Neuron (in vitro differentiated cells): Measurements from ENCODE around the gene ADAMTSL5.

Source experiments
- H2AFZ ChIP-seq: one replicate; pipeline ENCODE4 v1.6.1; 2013; ENCODE audit warnings: low read depth, mild to moderate bottlenecking, inconsistent platforms, low read length, moderate library complexity
- H3K27me3 ChIP-seq: one replicate; pipeline ENCODE4 v1.6.1; 2013; ENCODE audit warnings: low read length; ENCODE audit not compliant: insufficient read depth
- H3K36me3 ChIP-seq: one replicate; pipeline ENCODE4 v1.6.1; 2013; ENCODE audit warnings: low read length; ENCODE audit not compliant: insufficient read depth
- H3K4me1 ChIP-seq: one replicate; pipeline ENCODE4 v1.6.1; 2013; ENCODE audit warnings: low read length; ENCODE audit not compliant: insufficient read depth
- H3K4me3 ChIP-seq: 2 replicates; pipeline ENCODE4 v1.5.1; 2013; ENCODE audit warnings: mild to moderate bottlenecking, low read length, moderate library complexity
- H3K9me3 ChIP-seq: one replicate; pipeline ENCODE4 v1.6.1; 2013; ENCODE audit warnings: low read length

The ADAMTSL5 gene

GRCh38 chr19:1466018-1466460 is 46.8 kb downstream of the ADAMTSL5 start:
- Histone ChIP-seq H3K9me3 (no peaks in the 10 kb centered on the region), H3K27me3 (no peaks in the 10 kb centered on the region), H3K36me3 (peaks cover 61% of the 10 kb centered on the region)

DNA sequence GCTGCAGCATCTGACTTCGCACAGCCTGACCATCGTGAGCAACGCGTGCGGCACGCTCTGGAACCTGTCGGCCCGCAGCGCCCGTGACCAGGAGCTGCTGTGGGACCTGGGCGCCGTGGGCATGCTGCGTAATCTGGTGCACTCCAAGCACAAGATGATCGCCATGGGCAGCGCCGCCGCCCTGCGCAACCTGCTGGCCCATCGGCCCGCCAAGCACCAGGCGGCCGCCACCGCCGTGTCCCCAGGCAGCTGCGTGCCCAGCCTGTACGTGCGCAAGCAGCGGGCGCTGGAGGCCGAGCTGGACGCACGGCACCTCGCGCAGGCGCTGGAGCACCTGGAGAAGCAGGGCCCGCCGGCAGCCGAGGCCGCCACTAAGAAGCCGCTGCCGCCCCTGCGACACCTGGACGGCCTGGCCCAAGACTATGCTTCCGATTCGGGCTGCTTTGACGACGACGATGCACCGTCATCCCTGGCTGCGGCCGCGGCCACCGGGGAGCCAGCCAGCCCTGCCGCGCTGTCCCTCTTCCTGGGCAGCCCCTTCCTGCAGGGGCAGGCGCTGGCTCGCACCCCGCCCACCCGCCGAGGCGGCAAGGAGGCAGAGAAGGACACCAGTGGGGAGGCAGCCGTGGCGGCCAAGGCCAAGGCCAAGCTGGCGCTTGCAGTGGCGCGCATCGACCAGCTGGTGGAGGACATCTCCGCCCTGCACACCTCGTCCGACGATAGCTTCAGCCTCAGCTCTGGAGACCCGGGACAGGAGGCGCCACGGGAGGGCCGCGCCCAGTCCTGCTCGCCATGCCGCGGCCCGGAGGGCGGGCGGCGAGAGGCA is 47.4 kb downstream of the ADAMTSL5 start:
- H3K4me3 ChIP-seq, result no peak overlapping the region
- H3K27me3 ChIP-seq, result no peaks in the 10 kb centered on the region
- no peaks in the 10 kb centered on the region for H3K9me3 ChIP-seq
- H2AFZ ChIP-seq, result no peak overlapping the region
- peaks cover 63% of the 10 kb centered on the region for H3K36me3 ChIP-seq
- no peaks in the 10 kb centered on the region for H3K4me1 ChIP-seq

More at GRCh38 chr19:1466018-1466460, 46.8 kb downstream of the ADAMTSL5 start:
- Histone ChIP-seq H3K4me1 (no peaks in the 10 kb centered on the region), H3K4me3 (no peak overlapping the region), H2AFZ (no peak overlapping the region)

- peaks cover 75% of the 10 kb centered on the region for H3K36me3 ChIP-seq
- no peaks in the 10 kb centered on the region for H3K27me3 ChIP-seq
Measured at GRCh38 chr19:1461862-1462261, 51.0 kb downstream of the ADAMTSL5 start.

GRCh38 chr19:1460033-1460995 is 52.5 kb downstream of the ADAMTSL5 start:
- peaks cover 77% of the 10 kb centered on the region for H3K36me3 ChIP-seq

More at GRCh38 chr19:1461862-1462261, 51.0 kb downstream of the ADAMTSL5 start:
- Histone ChIP-seq H2AFZ (no peak overlapping the region), H3K4me1 (no peaks in the 10 kb centered on the region), H3K9me3 (no peaks in the 10 kb centered on the region), H3K4me3 (no peak overlapping the region)

DNA sequence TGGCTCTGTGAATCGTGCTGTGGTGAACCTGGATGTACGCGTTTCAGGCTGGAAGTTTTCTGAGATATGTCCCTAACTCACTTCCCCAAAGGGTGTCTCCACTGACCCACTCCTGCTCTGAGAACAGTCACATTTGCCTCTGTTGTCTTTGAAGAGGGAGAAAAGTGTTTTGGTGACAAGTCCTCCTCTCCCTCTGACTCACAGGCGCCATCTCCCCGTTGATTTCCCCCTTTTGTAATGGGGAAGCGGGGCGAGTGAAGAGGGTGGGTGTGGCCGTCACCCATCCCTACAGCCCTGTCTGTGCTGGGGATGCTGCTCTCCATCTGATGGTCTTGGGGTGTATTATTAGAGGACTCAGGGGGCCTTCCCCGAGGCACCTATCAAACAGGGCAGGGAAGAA is 53.3 kb downstream of the ADAMTSL5 start:
- no peak overlapping the region for H3K4me3 ChIP-seq
- H2AFZ ChIP-seq, result no peak overlapping the region
- H3K36me3 ChIP-seq, result peaks cover 77% of the 10 kb centered on the region
- H3K9me3 ChIP-seq, result no peaks in the 10 kb centered on the region
- H3K4me1 ChIP-seq, result no peaks in the 10 kb centered on the region
- H3K27me3 ChIP-seq, result no peaks in the 10 kb centered on the region

More at GRCh38 chr19:1460033-1460995, 52.5 kb downstream of the ADAMTSL5 start:
- no peaks in the 10 kb centered on the region for H3K9me3 ChIP-seq
- H3K4me1 ChIP-seq, result no peaks in the 10 kb centered on the region
- no peak overlapping the region for H3K4me3 ChIP-seq
- H2AFZ ChIP-seq, result no peak overlapping the region
- H3K27me3 ChIP-seq, result no peaks in the 10 kb centered on the region

- Histone ChIP-seq H3K4me1 (peaks cover 7% of the 10 kb centered on the region), H3K27me3 (no peaks in the 10 kb centered on the region), H2AFZ (no peak overlapping the region), H3K36me3 (peaks cover 84% of the 10 kb centered on the region), H3K9me3 (no peaks in the 10 kb centered on the region), H3K4me3 (no peak overlapping the region)
Measured at GRCh38 chr19:1457892-1458291, 54.9 kb downstream of the ADAMTSL5 start.

- Histone ChIP-seq H3K27me3 (no peaks in the 10 kb centered on the region), H2AFZ (no peak overlapping the region), H3K9me3 (no peaks in the 10 kb centered on the region), H3K4me3 (no peak overlapping the region), H3K36me3 (peaks cover 86% of the 10 kb centered on the region), H3K4me1 (peaks cover 14% of the 10 kb centered on the region)
Measured at GRCh38 chr19:1457031-1457739, 55.6 kb downstream of the ADAMTSL5 start.

DNA sequence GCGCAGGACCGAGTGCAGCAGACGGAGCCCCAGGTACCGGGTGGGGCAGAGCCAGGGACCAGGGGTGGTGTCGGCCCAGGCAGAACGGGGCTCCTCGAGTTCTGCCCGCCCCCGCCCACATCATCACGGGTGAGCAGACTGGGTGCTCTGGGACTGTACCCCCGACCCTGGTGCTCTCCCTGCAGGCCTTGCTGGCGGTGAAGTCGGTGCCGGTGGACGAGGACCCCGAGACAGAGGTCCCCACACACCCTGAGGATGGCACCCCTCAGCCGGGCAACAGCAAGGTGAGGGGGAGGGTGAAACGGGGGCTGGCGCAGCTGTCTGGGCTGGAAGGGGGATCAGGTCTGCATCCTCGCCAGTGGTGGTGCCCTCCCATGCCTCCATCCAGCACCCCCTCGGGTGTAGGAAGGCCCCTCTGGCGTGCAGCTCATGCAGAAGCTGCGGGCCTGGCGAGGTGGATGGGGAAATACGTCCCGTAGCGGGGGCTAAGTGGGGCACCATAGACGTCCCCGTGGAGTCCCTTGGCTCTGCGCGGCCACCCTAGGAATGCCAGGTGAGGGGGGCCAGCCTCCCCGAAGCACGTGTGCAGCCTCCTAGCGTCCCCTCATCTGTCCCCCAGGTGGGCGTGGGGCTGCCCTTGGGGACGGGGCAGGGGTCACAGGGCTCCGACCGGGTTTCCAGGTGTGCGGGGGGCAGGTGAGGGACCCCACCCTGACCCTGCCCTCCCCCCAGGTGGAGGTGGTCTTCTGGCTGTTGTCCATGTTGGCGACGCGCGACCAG is 56.5 kb downstream of the ADAMTSL5 start:
- Histone ChIP-seq H3K36me3 (peaks cover 81% of the 10 kb centered on the region), H2AFZ (no peak overlapping the region), H3K27me3 (no peaks in the 10 kb centered on the region), H3K9me3 (no peaks in the 10 kb centered on the region), H3K4me3 (no peak overlapping the region), H3K4me1 (peaks cover 19% of the 10 kb centered on the region)

DNA sequence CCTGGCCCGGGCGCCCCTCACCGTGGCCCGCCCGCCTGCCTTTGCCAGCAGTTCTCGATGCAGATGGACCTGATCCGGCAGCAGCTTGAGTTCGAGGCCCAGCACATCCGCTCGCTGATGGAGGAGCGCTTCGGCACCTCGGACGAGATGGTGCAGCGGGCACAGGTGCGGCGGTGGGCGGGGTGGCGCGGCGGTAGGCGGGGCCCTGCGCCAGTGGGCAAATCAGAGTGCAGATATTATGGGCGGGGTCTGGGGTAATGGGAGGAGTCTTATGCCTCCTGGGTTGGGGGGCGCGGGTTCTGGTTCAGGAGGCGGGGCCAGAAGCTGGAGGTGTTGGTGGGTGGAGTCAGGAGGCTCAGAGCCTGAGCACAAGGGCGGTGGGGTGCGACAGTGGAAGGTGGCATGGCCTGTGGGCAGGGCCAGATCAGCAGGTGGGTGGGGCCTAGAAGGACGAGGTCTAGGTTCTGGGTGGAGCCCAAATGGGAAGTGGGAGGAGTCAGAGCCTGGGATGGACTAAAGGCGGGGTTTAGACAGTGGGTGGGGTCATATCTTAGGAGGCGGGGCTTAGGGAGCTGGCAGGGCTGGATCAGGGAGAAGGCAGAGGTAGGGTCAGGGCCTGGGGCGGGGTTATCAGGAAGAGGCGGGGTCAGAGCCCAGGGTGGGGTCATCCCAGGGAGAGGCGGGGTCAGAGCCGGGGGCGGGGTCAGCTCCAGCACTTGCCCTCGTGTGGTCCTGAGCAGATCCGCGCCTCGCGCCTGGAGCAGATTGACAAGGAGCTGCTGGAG is 57.3 kb downstream of the ADAMTSL5 start:
- H3K4me3 ChIP-seq, result no peak overlapping the region
- no peak overlapping the region for H2AFZ ChIP-seq
- no peaks in the 10 kb centered on the region for H3K27me3 ChIP-seq
- peaks cover 73% of the 10 kb centered on the region for H3K36me3 ChIP-seq
- no peaks in the 10 kb centered on the region for H3K9me3 ChIP-seq
- peaks cover 27% of the 10 kb centered on the region for H3K4me1 ChIP-seq
